Lower leg skin (tissue), 4 donors: ENCODE data around the gene KIAA1671. TPM values are rescaled to one million over a fixed set of nuclear protein-coding genes. Genes with fewer than 3 reads are reported as not detected.

ENCODE experiments used
- DNase-seq, 2 donors: peaks; one replicate each; pipeline ENCODE4 v3.0.0-alpha.2; 2019; ENCODE audit warnings: low spot score in 2 of 2
- H3K4me3 ChIP-seq: fragments of 200-600 bp; sonication (generic); 2 replicates; pipeline ENCODE4 v1.5.1; 2017; ENCODE audit warnings: mild to moderate bottlenecking, low read depth; ENCODE audit not compliant: poor library complexity, severe bottlenecking
- CTCF ChIP-seq, 3 donors: fragments of 450-650 bp; IDR thresholded peaks; one replicate each; pipeline ENCODE4 v1.5.1; 2016; ENCODE audit warnings: antibody characterized with exemption in 3 of 3, mild to moderate bottlenecking in 3 of 3, moderate library complexity in 2 of 3
- POLR2A ChIP-seq, 2 donors: fragments of 450-650 bp; IDR thresholded peaks; one replicate each; pipeline ENCODE4 v1.6.1; 2016 to 2017; ENCODE audit warnings: antibody characterized with exemption in 2 of 2, mild to moderate bottlenecking in 1 of 2, moderate library complexity in 1 of 2
- WGBS, 2 donors: methylation state at CpG; one replicate each; pipeline ENCODE4 v1.1.5; 2018; 5-methylcytosine and 5-hydroxymethylcytosine counted together
- intact Hi-C: fragments of 100-400 bp; cut with DNase I; formaldehyde crosslinking; loops from one replicate; pipeline ENCODE4 v1.15.0; 2023; ENCODE audit warnings: low total_unique reads
- total RNA-seq, 4 donors: library from RNA; depleted of rRNA; stranded (reverse); fragments of >200 nt; gene quantifications; one replicate each; pipeline ENCODE4 v1.1.0, GENCODE V29; 2016

KIAA1671 gene
- total RNA-seq, 4 donors from 2014 or later, result 60.0 to 87.8 (median 85.1) TPM

- intact Hi-C loops, result loop anchor here (10.0 kb wide), 1 partner anchor 476 kb away; no protein-coding TSS in a partner anchor
- 80 to 84% methylated on average over 6 of the region's 6 CpGs for WGBS, 2 donors
- no peak for DNase-seq
- TF ChIP-seq CTCF (IDR thresholded peaks at IDR 0.05) (no peak), POLR2A (IDR thresholded peaks at IDR 0.05) (no peak)
- H3K4me3 ChIP-seq, result no peak overlapping the region
Observed at GRCh38 chr22:25078591-25078990, 126.1 kb downstream of the KIAA1671 start.

GRCh38 chr22:25080855-25081254, 128.3 kb downstream of the KIAA1671 start:
- DNase-seq, result no peak
- no peak overlapping the region for H3K4me3 ChIP-seq
- TF ChIP-seq CTCF (IDR thresholded peaks at IDR 0.05), result no peak
- TF ChIP-seq POLR2A (IDR thresholded peaks at IDR 0.05), result no peak
- intact Hi-C loops, result no loop called here
- whole genome bisulfite sequencing, 2 donors, result 68 to 76% methylated on average over 3 of the region's 3 CpGs

- no peak for TF ChIP-seq POLR2A (IDR thresholded peaks at IDR 0.05)
- no peak for TF ChIP-seq CTCF (IDR thresholded peaks at IDR 0.05)
- no peak for DNase-seq
- H3K4me3 ChIP-seq, result no peak overlapping the region
- 34 to 35% methylated on average over 3 of the region's 3 CpGs for WGBS, 2 donors
- intact Hi-C loops, result no loop called here
Observed at GRCh38 chr22:25081409-25081824, 128.9 kb downstream of the KIAA1671 start.

- 96 to 100% methylated on average over 3 of the region's 3 CpGs for WGBS, 2 donors
- intact Hi-C loops, result no loop called here
- DNase-seq, result no peak
- TF ChIP-seq CTCF (IDR thresholded peaks at IDR 0.05) (no peak), POLR2A (IDR thresholded peaks at IDR 0.05) (no peak)
- H3K4me3 ChIP-seq, result no peak overlapping the region
Observed at GRCh38 chr22:25082096-25082495, 129.6 kb downstream of the KIAA1671 start.

- WGBS, 2 donors, result 72 to 74% methylated on average over 2 of the region's 2 CpGs
Observed at GRCh38 chr22:25083056-25083806, 130.7 kb downstream of the KIAA1671 start.

More at GRCh38 chr22:25083056-25083806, 130.7 kb downstream of the KIAA1671 start:
- intact Hi-C loops, result no loop called here
- no peak for TF ChIP-seq POLR2A (IDR thresholded peaks at IDR 0.05)
- no peak for TF ChIP-seq CTCF (IDR thresholded peaks at IDR 0.05)
- DNase-seq, result no peak
- H3K4me3 ChIP-seq, result no peak overlapping the region
